ENCODE data around the gene TANGO6.
"Not testable (repeated sequence)": the region's sequence is repeated elsewhere in the genome, so short reads cannot be mapped to it uniquely, and the experiment has no call there.

TANGO6 gene

DNA sequence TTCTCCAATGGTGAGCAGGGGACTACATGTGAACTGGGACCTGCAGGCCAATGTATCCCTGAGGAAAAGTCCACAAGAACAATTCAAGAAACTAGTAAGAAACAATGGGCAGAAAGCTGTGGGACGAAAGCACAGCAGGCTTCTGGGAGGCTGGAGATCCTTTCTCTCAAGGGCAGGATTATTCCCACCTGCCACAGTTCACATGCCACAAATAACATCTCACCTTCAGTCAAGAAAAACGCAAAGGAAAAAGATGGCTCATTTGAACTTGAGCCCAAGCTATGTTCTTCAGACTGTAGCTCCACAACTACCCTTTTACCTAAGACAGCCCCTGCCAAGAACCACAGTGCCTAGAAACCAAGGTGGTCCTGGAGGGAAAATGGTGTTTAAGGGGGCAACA is 275.1 kb downstream of the TANGO6 start:
- Histone ChIP-seq H3K27me3 (no peaks in the 10 kb centered on the region), H3K27ac (no peak overlapping the region), H3K9me3 (replicated peaks in 1 of 11) (no peaks in the 10 kb centered on the region), H3K9ac (no peak overlapping the region), H3K4me2 (no peak overlapping the region), H3K36me3 (peaks cover 83 to 100% (median 97%) of the 10 kb centered on the region in 11 experiments), H3K4me3 (no peak overlapping the region), H3K4me1 (peaks cover 6 to 34% (median 15%) of the 10 kb centered on the region in 10 experiments; a peak in 15 of 20 replicates), H4K20me1 (peaks cover 41 to 100% (median 99%) of the 10 kb centered on the region in 11 experiments; a peak in 21 of 22 replicates)
- no peak for TF ChIP-seq Cebpa-rat (IDR thresholded peaks at IDR 0.05)

DNA sequence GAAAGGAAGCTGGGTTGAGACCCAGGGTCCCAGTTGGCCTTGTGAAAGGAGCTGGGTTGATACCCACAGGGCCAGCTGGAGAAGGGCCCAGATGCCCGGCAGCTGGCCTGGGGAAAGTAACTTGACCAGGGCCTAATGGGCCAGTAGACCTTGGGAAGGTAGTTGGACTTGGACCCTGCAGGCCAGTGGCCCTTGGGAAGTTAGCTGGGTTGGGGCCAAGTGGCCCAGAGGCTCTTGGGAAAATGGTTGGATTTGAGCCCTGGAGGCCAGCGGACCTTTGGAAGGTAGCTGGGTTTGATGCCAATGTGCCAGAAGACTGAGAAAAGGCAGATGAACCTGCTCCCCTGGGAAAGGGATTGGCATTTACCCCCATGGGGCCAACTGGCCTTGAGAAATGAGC is 275.7 kb downstream of the TANGO6 start:
- peaks cover 6 to 32% (median 14%) of the 10 kb centered on the region in 10 experiments; a peak in 15 of 20 replicates for H3K4me1 ChIP-seq
- H4K20me1 ChIP-seq, result peaks cover 40 to 100% (median 99%) of the 10 kb centered on the region in 11 experiments; a peak in 21 of 22 replicates
- peaks cover 83 to 99% (median 93%) of the 10 kb centered on the region in 11 experiments for H3K36me3 ChIP-seq
- H3K27ac ChIP-seq, result no peak overlapping the region
- no peak overlapping the region for H3K4me2 ChIP-seq
- no peaks in the 10 kb centered on the region for H3K9me3 ChIP-seq (replicated peaks in 1 of 11)
- no peak for TF ChIP-seq Cebpa-rat (IDR thresholded peaks at IDR 0.05)
- H3K9ac ChIP-seq, result no peak overlapping the region
- no peaks in the 10 kb centered on the region for H3K27me3 ChIP-seq
- H3K4me3 ChIP-seq, result no peak overlapping the region

DNA sequence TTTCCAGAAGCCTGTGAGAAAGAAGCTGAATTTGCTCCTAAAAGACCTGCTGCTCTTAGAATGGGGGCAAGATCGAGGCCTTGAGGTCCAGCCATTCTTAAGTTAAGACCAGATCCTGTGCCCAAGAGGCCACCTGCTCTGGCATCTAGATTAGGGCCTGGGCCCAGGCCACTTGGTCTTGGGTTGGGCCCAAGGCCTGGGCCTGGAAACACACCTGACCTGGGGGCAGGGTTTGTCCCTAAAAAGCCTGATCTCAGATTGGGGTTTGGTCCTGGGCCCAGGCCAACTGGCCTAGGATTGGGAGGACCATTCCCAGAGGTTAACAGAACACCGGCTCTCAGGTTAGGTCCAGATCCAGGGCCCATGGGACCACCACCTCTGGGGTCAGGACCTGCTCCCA is 276.2 kb downstream of the TANGO6 start:
- Histone ChIP-seq H3K9me3 (replicated peaks in 1 of 11) (no peaks in the 10 kb centered on the region), H3K9ac (no peak overlapping the region), H3K27me3 (no peaks in the 10 kb centered on the region), H3K4me2 (no peak overlapping the region), H3K27ac (no peak overlapping the region), H4K20me1 (peaks cover 40 to 100% (median 99%) of the 10 kb centered on the region in 11 experiments; a peak in 21 of 22 replicates), H3K4me1 (peaks cover 4 to 27% (median 10%) of the 10 kb centered on the region in 10 experiments; a peak in 15 of 20 replicates), H3K36me3 (peaks cover 83 to 99% (median 90%) of the 10 kb centered on the region in 11 experiments), H3K4me3 (no peak overlapping the region)
- no peak for TF ChIP-seq Cebpa-rat (IDR thresholded peaks at IDR 0.05)

DNA sequence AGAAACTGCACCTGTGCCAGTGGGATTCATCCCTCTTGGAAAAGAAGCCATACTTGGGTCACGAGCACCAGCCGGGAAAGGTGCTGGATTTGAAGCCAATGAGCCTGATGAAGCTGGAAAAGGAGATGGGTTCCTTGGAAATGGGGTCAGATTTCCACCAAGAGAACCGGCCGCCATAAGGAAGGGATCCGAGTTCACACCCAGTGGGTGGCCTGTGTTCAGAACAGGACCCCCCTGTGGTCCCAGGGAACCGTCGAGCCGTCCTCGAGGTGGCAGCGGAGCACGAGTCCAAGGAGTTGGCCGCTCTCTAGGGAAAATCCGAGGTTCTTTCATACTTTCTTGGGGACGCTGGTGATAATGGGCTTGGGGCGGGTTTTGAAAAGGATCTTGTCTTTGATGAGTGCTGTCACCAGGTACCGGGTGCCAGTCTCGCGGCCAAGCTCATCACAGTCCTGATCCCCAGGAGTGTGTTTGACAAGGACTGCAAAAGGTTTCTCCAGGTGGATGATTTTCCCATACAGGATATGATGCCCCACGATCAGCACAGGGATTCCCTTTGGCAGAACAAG is 276.8 kb downstream of the TANGO6 start:
- H3K9ac ChIP-seq, result no peak overlapping the region
- no peaks in the 10 kb centered on the region for H3K9me3 ChIP-seq (replicated peaks in 1 of 11)
- no peaks in the 10 kb centered on the region for H3K27me3 ChIP-seq
- no peak overlapping the region for H3K4me2 ChIP-seq
- H3K4me3 ChIP-seq, result no peak overlapping the region
- peaks cover 0 to 20% (median 4%) of the 10 kb centered on the region in 10 experiments; a peak in 9 of 20 replicates for H3K4me1 ChIP-seq
- peaks cover 44 to 100% (median 99%) of the 10 kb centered on the region in 11 experiments for H4K20me1 ChIP-seq
- H3K36me3 ChIP-seq, result peaks cover 77 to 97% (median 87%) of the 10 kb centered on the region in 11 experiments
- no peak for TF ChIP-seq Cebpa-rat (IDR thresholded peaks at IDR 0.05)
- H3K27ac ChIP-seq, result no peak overlapping the region

DNA sequence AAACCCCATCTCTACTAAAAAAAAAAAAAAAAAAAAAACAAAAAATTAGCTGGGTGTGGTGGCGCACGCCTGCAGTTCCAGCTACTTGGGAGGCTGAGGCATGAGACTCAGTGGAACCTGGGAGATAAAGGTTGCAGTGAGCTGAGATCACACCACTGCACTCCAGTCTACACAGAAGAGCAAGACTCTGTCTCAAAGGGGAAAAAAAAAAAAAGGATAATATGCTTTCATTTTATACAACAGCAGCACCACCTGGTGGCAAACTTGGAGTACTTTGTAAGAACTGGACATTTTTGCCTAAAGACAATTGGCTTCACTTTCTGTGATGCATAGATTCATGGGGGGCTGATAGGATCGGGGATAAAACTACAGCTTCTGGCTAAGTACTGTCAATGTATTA is 280.6 kb downstream of the TANGO6 start:
- Histone ChIP-seq H3K9me3 (replicated peaks in 1 of 11) (no peaks in the 10 kb centered on the region), H3K4me3 (no peak overlapping the region), H3K9ac (no peak overlapping the region), H3K27ac (no peak overlapping the region), H3K27me3 (no peaks in the 10 kb centered on the region), H3K36me3 (peaks cover 58 to 91% (median 74%) of the 10 kb centered on the region in 11 experiments), H3K4me2 (no peak overlapping the region), H4K20me1 (peaks cover 62 to 100% (median 99%) of the 10 kb centered on the region in 11 experiments), H3K4me1 (peaks cover 0 to 18% (median 7%) of the 10 kb centered on the region in 10 experiments; a peak in 11 of 20 replicates)
- TF ChIP-seq Cebpa-rat (IDR thresholded peaks at IDR 0.05), result no peak

DNA sequence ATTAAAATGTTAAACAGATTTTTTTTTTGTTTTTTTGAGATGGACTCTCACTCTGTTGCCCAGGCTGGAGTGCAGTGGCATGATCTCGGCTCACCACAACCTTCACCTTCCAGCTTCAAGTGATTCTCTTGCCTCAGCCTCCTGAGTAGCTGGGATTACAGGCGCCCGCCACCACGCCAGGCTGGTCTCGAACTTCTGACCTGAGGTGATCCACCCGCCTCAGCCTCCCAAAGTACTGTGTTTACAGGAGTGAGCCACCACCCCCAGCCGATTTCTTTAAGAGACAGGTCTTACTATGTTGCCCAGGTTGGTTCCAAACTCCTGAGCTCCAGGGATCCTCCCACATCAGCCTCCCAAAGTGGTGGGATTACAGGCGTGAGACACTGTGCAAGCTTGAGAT is 281.1 kb downstream of the TANGO6 start:
- not testable (repeated sequence) for H3K4me2 ChIP-seq; H3K27me3 ChIP-seq; H3K27ac ChIP-seq; H3K4me3 ChIP-seq; H3K9me3 ChIP-seq (replicated peaks in 1 of 11)
- peaks cover 0 to 20% (median 9%) of the 10 kb centered on the region in 10 experiments; a peak in 12 of 20 replicates for H3K4me1 ChIP-seq
- peaks cover 58 to 91% (median 74%) of the 10 kb centered on the region in 11 experiments for H3K36me3 ChIP-seq
- peaks cover 62 to 100% (median 99%) of the 10 kb centered on the region in 11 experiments for H4K20me1 ChIP-seq
- H3K9ac ChIP-seq, result peak overlapping the region in 2 of 11 experiments; percentile 22 to 31; a peak in 1 of 22 replicates

DNA sequence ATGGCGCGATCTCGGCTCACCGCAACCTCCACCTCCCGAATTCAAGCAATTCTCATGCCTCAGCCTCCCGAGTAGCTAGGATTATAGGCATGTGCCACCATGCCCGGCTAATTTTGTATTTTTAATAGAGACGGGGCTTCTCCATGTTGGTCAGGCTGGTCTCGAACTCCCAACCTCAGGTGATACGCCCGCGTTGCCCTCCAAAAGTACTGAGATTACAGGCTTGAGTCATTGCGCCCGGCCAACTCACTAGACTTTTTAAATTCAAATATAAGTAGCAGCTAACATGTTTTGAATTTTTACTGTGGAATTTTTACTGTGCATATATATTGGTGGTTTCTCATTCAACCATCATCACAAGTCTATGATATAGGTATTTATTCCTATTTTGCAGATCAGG is 281.6 kb downstream of the TANGO6 start:
- Histone ChIP-seq H3K36me3 (peaks cover 55 to 87% (median 73%) of the 10 kb centered on the region in 11 experiments), H3K4me1 (peaks cover 0 to 25% (median 13%) of the 10 kb centered on the region in 10 experiments; a peak in 15 of 20 replicates), H3K9ac (peak overlapping the region in 2 of 11 experiments; percentile 13 to 21; a peak in 1 of 22 replicates), H4K20me1 (peaks cover 67 to 100% (median 99%) of the 10 kb centered on the region in 11 experiments)
- not testable (repeated sequence) for H3K27me3 ChIP-seq; H3K4me3 ChIP-seq; H3K4me2 ChIP-seq; H3K9me3 ChIP-seq (replicated peaks in 1 of 11); H3K27ac ChIP-seq

DNA sequence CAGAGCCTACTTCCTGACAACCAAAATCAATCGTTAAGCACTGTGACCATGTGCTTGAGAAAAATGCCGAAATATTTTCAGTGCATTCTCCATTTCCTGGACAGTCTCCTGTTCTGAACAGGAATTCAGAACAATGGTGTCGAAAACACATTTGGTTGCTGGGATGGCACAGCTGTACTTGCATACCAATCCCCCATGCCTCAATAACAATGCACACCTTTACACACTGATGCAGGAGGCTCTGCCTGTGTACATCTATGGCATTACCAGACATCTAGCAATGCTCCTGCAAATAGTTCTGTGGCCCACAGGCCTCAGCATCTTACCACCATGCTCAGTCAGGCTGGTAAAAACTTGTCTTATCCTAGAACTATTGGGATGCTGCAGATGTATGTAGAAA is 282.9 kb downstream of the TANGO6 start:
- Histone ChIP-seq H3K27me3 (no peaks in the 10 kb centered on the region), H3K36me3 (peaks cover 43 to 86% (median 66%) of the 10 kb centered on the region in 11 experiments), H4K20me1 (peaks cover 80 to 100% (median 100%) of the 10 kb centered on the region in 11 experiments), H3K4me1 (peaks cover 11 to 38% (median 23%) of the 10 kb centered on the region in 10 experiments), H3K9ac (no peak overlapping the region; a peak in 1 of 22 replicates), H3K4me2 (no peak overlapping the region), H3K9me3 (replicated peaks in 1 of 11) (no peaks in the 10 kb centered on the region), H3K4me3 (no peak overlapping the region), H3K27ac (no peak overlapping the region)
- TF ChIP-seq Cebpa-rat (IDR thresholded peaks at IDR 0.05), result no peak

DNA sequence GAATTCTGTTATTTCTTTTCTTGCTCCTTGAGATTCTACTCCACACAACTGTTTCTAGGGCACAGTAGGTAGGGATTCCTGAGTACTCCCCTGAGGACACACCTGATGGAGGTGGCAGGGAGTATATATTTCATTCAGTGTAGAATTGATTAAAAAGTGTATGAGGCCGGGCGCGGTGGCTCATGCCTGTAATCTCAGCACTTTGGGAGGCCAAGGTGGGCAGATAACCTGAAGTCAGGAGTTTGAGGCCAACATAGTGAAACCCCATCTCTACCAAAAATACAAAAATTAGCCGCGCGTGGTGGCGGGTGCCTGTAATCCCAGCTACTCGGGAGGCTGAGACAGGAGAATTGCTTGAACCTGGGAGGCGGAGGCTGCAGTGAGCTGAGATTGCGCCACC is 283.5 kb downstream of the TANGO6 start:
- H3K27ac ChIP-seq; H3K27me3 ChIP-seq; H3K9ac ChIP-seq; H3K4me3 ChIP-seq; H3K9me3 ChIP-seq (replicated peaks in 1 of 11): not testable (repeated sequence)
- Histone ChIP-seq H3K4me1 (peaks cover 11 to 38% (median 24%) of the 10 kb centered on the region in 10 experiments), H3K4me2 (peak overlapping the region in 1 of 11 experiments; percentile 1; a peak in 1 of 22 replicates), H3K36me3 (peaks cover 38 to 80% (median 62%) of the 10 kb centered on the region in 11 experiments), H4K20me1 (peaks cover 84 to 100% (median 95%) of the 10 kb centered on the region in 11 experiments)
